Endothelial cell (in vitro differentiated cells): ENCODE data around the gene DUSP22. TPM values are rescaled to one million over a fixed set of nuclear protein-coding genes. Genes with fewer than 3 reads are reported as not detected.

Source experiments
- DNase-seq: peaks from one replicate; pipeline ENCODE4 v3.0.0; 2021; ENCODE audit warnings: low spot score
- H3K27ac Mint-ChIP-seq: one replicate; pipeline ENCODE4 v1.8.0; 2021; ENCODE audit warnings: mixed read lengths, inconsistent platforms; ENCODE audit not compliant: unreplicated experiment
- H3K27me3 Mint-ChIP-seq: one replicate; pipeline ENCODE4 v1.8.0; 2021; ENCODE audit warnings: mild to moderate bottlenecking, moderate library complexity, mixed read lengths, inconsistent platforms; ENCODE audit not compliant: unreplicated experiment
- H3K36me3 Mint-ChIP-seq: one replicate; pipeline ENCODE4 v1.8.0; 2021; ENCODE audit warnings: mild to moderate bottlenecking, low read depth, mixed read lengths, inconsistent platforms; ENCODE audit not compliant: unreplicated experiment
- H3K4me1 Mint-ChIP-seq: one replicate; pipeline ENCODE4 v1.8.0; 2021; ENCODE audit warnings: mild to moderate bottlenecking, mixed read lengths, inconsistent platforms; ENCODE audit not compliant: unreplicated experiment
- H3K4me3 Mint-ChIP-seq: one replicate; pipeline ENCODE4 v1.8.0; 2021; ENCODE audit warnings: mild to moderate bottlenecking, mixed read lengths, inconsistent platforms; ENCODE audit not compliant: unreplicated experiment
- H3K9me3 Mint-ChIP-seq: one replicate; pipeline ENCODE4 v1.8.0; 2021; ENCODE audit warnings: mixed read lengths, inconsistent platforms; ENCODE audit not compliant: unreplicated experiment
- CTCF ChIP-seq: fragments of 200-600 bp; sonication (generic); IDR thresholded peaks from one replicate; pipeline ENCODE4 v1.5.0; 2021; ENCODE audit warnings: antibody characterized with exemption; ENCODE audit not compliant: unreplicated experiment
- total RNA-seq: library from RNA; stranded (reverse); fragmentation: NEBNext Ultra II Directional; extraction: Animal tissue kit (Norgen Biotek cat#: 25700); gene quantifications from one replicate; pipeline ENCODE4 v1.2.1, GENCODE V29; 2021; ENCODE audit not compliant: unreplicated experiment

The DUSP22 gene
- total RNA-seq, 1 donor from 2014 or later, result 57.3 TPM

DNA sequence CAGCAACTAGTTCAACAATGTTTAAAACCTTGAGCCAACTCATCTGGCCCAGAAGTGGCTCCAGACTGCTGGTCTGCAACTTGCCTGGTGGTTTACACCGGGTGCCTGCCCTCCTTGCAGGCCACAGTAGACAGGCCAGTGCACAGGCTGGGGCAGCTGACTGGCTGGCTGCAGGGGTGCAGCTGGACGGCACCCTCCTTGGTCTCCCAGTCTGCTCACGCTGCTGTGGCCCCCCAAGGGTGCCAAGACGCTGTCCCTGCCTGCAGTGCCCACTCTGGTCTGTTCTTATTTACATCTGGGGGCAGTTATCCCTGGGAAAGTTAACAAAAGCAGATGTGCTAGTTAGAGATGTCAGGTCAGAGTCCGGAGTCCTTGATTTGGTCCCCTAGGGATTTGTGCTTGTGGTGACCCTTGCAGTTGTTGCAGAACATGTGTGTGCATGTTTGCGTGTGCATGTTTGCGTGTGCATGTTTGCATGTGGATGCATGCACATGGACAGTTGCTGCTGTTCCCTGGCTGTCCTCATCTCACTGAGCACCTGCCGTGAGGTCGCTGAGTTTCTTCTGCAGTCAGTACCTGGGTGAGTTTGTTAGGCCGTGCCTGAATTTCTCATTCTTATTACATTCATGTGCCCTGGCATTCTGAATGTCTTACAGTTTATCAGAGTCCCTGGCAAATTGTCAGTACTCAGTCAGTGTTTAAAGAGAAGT, 51.1 kb downstream of the DUSP22 start:
- Mint-ChIP-seq H3K27me3 (peaks cover 9% of the 10 kb centered on the region), H3K4me1 (no peaks in the 10 kb centered on the region), H3K27ac (no peak overlapping the region), H3K4me3 (peak overlapping the region; percentile 5), H3K9me3 (peaks cover 27% of the 10 kb centered on the region), H3K36me3 (peaks cover 38% of the 10 kb centered on the region)
- no peak for DNase-seq
- TF ChIP-seq CTCF, result no peak

- DNase-seq, result no peak
- H3K4me1 Mint-ChIP-seq, result no peaks in the 10 kb centered on the region
- peaks cover 44% of the 10 kb centered on the region for H3K36me3 Mint-ChIP-seq
- peaks cover 15% of the 10 kb centered on the region for H3K27me3 Mint-ChIP-seq
- H3K9me3 Mint-ChIP-seq, result peaks cover 30% of the 10 kb centered on the region
- H3K27ac Mint-ChIP-seq, result no peak overlapping the region
- no peak overlapping the region for H3K4me3 Mint-ChIP-seq
- no peak for TF ChIP-seq CTCF
These were observed 51.9 kb downstream of the DUSP22 start for GRCh38 chr6:343960-344815.

GRCh38 chr6:344816-345340, 52.6 kb downstream of the DUSP22 start:
- no peak for TF ChIP-seq CTCF
- Mint-ChIP-seq H3K27me3 (peaks cover 17% of the 10 kb centered on the region), H3K9me3 (peaks cover 32% of the 10 kb centered on the region), H3K36me3 (peaks cover 48% of the 10 kb centered on the region), H3K4me1 (no peaks in the 10 kb centered on the region), H3K4me3 (no peak overlapping the region), H3K27ac (no peak overlapping the region)
- no peak for DNase-seq

DNA sequence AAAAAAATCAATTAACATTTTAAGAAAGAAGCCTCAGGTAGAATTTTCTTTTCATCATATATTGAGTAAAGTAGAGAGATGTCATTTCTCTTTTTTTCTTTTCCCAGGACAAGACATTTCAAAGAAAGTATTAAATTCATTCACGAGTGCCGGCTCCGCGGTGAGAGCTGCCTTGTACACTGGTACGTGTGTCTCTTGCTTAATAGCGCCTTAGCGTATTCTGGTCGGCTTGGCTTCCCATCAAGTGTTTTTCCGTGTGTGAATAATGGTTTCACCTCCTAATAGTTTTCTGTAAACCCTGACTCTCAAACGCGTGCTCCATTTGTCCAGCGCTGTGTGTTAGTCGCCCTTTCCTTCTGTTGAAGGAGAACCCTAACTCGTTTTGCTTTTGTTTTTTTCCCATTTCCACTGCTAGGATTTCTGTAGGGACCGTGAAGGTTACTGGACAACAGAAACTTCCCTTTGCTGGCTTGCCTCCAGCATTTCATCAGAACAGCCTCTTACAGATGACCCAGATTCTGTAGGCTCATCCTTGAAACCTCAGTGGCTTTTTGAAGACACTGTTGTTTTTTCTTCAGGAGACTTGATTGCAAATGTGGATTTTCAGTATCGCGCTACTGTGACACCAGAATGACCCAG, 53.6 kb downstream of the DUSP22 start:
- TF ChIP-seq CTCF, result no peak
- Mint-ChIP-seq H3K4me1 (no peaks in the 10 kb centered on the region), H3K36me3 (peaks cover 51% of the 10 kb centered on the region), H3K4me3 (no peak overlapping the region), H3K9me3 (peaks cover 30% of the 10 kb centered on the region), H3K27me3 (peaks cover 15% of the 10 kb centered on the region), H3K27ac (no peak overlapping the region)
- DNase-seq, result no peak
